Hindlimb muscle (tissue), 1 donor: ENCODE data around the gene HOXC12. TPM values are rescaled to one million over a fixed set of nuclear protein-coding genes. Genes with fewer than 3 reads are reported as not detected.

Source experiments
- DNase-seq: peaks from one replicate; pipeline ENCODE4 v3.0.0-alpha.2; 2013
- polyA plus RNA-seq: library from polyadenylated mRNA; unstranded; fragments of 120-200 nt; gene quantifications from one replicate; pipeline ENCODE4 v1.2.1, GENCODE V29; 2013; ENCODE audit not compliant: insufficient read length

The HOXC12 gene
- polyA plus RNA-seq, 1 donor, result 0.48 TPM

GRCh38 chr12:53972152-53972702, 17.5 kb downstream of the HOXC12 start:
- no peak for DNase-seq

- DNase-seq, result no peak
Measured at GRCh38 chr12:53972722-53973235, 18.1 kb downstream of the HOXC12 start, which contains the start of gene HOXC11. Gene HOXC11, plus strand, starts transcription at chr12:53973126. Its CDS starts 116 bp downstream, at chr12:53973242.

- DNase-seq, result peak; percentile 66
Measured at GRCh38 chr12:53973236-53974042, 18.7 kb downstream of the HOXC12 start.

- peak; percentile 80 for DNase-seq
Measured at GRCh38 chr12:53974084-53975063, 19.7 kb downstream of the HOXC12 start, which contains the start of gene HOTAIR. Gene HOTAIR, minus strand, starts transcription at chr12:53974954.

- peak; percentile 42 for DNase-seq
Measured at GRCh38 chr12:53975064-53975471, 20.4 kb downstream of the HOXC12 start.

GRCh38 chr12:53975479-53976152, 20.9 kb downstream of the HOXC12 start:
- peak; percentile 30 for DNase-seq

GRCh38 chr12:53976172-53976822, 21.6 kb downstream of the HOXC12 start:
- DNase-seq, result peak; percentile 76

- no peak for DNase-seq
Measured at GRCh38 chr12:53976823-53977595, 22.3 kb downstream of the HOXC12 start.

- no peak for DNase-seq
Measured at GRCh38 chr12:53977596-53978445, 23.1 kb downstream of the HOXC12 start.

- no peak for DNase-seq
Measured at GRCh38 chr12:53978477-53979356, 24.0 kb downstream of the HOXC12 start.

- no peak for DNase-seq
Measured at GRCh38 chr12:53980104-53980801, 25.6 kb downstream of the HOXC12 start.

GRCh38 chr12:53980802-53981496, 26.2 kb downstream of the HOXC12 start:
- DNase-seq, result no peak

GRCh38 chr12:53981634-53982565, 27.2 kb downstream of the HOXC12 start:
- DNase-seq, result no peak

- DNase-seq, result no peak
Measured at GRCh38 chr12:53982648-53983567, 28.2 kb downstream of the HOXC12 start.

GRCh38 chr12:53983568-53983949, 28.9 kb downstream of the HOXC12 start:
- no peak for DNase-seq
